WTC11 (cell line): ENCODE measurements around the gene PC. TPM values are rescaled to one million over a fixed set of nuclear protein-coding genes. Genes with fewer than 3 reads are reported as not detected.

Experiments
- ATAC-seq: fragments of 200-7000 bp; cut with Tn5 transposase; 2 replicates; pipeline ENCODE4 v1.10.0; 2021; ENCODE audit warnings: mild to moderate bottlenecking, moderate library complexity
- CTCF ChIA-PET: fragments of 300-600 bp; sonication (Branson Sonifier 250); formaldehyde crosslinking; loops from one replicate; lab custom pipeline; 2021; ENCODE audit warnings: antibody characterized with exemption; lab: Charles Lee
- POLR2A ChIA-PET: fragments of 350-600 bp; sonication (Branson Sonifier 250); formaldehyde crosslinking; loops from one replicate; lab custom pipeline; 2021; ENCODE audit warnings: antibody characterized with exemption; lab: Charles Lee
- DNase-seq: peaks from one replicate; pipeline ENCODE4 v3.0.0; 2021; ENCODE audit warnings: low spot score
- H3K27ac Mint-ChIP-seq: 2 replicates; pipeline ENCODE4 v1.8.0; 2021; ENCODE audit warnings: mixed read lengths
- H3K27me3 Mint-ChIP-seq: 2 replicates; pipeline ENCODE4 v1.8.0; 2021; ENCODE audit warnings: low read depth, mild to moderate bottlenecking, moderate library complexity, mixed read lengths
- H3K36me3 Mint-ChIP-seq: 2 replicates; pipeline ENCODE4 v1.8.0; 2021; ENCODE audit warnings: mixed read lengths
- H3K4me1 Mint-ChIP-seq: 2 replicates; pipeline ENCODE4 v1.8.0; 2022; ENCODE audit warnings: mixed read lengths
- H3K4me3 Mint-ChIP-seq: 2 replicates; pipeline ENCODE4 v1.8.0; 2021; ENCODE audit warnings: mild to moderate bottlenecking, moderate library complexity, mixed read lengths
- H3K9me3 Mint-ChIP-seq: 2 replicates; pipeline ENCODE4 v1.8.0; 2021; ENCODE audit warnings: mixed read lengths
- CBFB ChIP-seq: sonication (generic); formaldehyde crosslinking; IDR thresholded peaks from 2 replicates; pipeline ENCODE4 v1.8.1; 2022; ENCODE audit warnings: mild to moderate bottlenecking, low read depth, missing genetic modification reagents
- ELF4 ChIP-seq: sonication (generic); formaldehyde crosslinking; IDR thresholded peaks from 2 replicates; pipeline ENCODE4 v1.8.1; 2022; ENCODE audit warnings: low read depth, mild to moderate bottlenecking, moderate library complexity, missing genetic modification reagents
- EMX1 ChIP-seq: fragments of 250-450 bp; sonication (Bioruptor Pico); IDR thresholded peaks from 2 replicates; pipeline ENCODE4 v1.8.0; 2021; ENCODE audit warnings: mild to moderate bottlenecking
- IRF2 ChIP-seq: sonication (generic); formaldehyde crosslinking; IDR thresholded peaks from 2 replicates; pipeline ENCODE4 v1.8.0; 2022; ENCODE audit warnings: low read depth, missing genetic modification reagents, borderline replicate concordance
- SP1 ChIP-seq: sonication (generic); formaldehyde crosslinking; conservative IDR thresholded peaks from 2 replicates; pipeline ENCODE4 v1.8.1; 2022; ENCODE audit warnings: missing genetic modification reagents
- ZNF416 ChIP-seq: fragments of 250-450 bp; sonication (Bioruptor Pico); IDR thresholded peaks from 2 replicates; pipeline ENCODE4 v1.9.0; 2021; ENCODE audit warnings: mild to moderate bottlenecking, inconsistent platforms
- ZNF425 ChIP-seq: fragments of 250-450 bp; sonication (Bioruptor Pico); conservative IDR thresholded peaks from 2 replicates; pipeline ENCODE4 v1.9.0; 2021; ENCODE audit warnings: mild to moderate bottlenecking
- ZNF532 ChIP-seq: fragments of 250-450 bp; sonication (Bioruptor Pico); IDR thresholded peaks from 2 replicates; pipeline ENCODE4 v1.9.0; 2021; ENCODE audit warnings: mild to moderate bottlenecking, borderline replicate concordance
- total RNA-seq: library from RNA; stranded (reverse); gene quantifications from 3 replicates; pipeline ENCODE4 v1.2.3, GENCODE V29; 2021
- TF ChIP-seq, protein P1 (sequence below): sonication (generic); formaldehyde crosslinking; IDR thresholded peaks from 2 replicates; pipeline ENCODE4 v1.8.0; 2022; ENCODE audit warnings: missing genetic modification reagents

PC gene
- total RNA-seq, 1 experiment from 2014 or later = 27.2 TPM

GRCh38 chr11:66879583-66879982 lies 78.6 kb downstream of the PC start:
- Mint-ChIP-seq H3K27me3 (no peaks in the 10 kb centered on the region), H3K36me3 (no peaks in the 10 kb centered on the region), H3K4me3 (no peak overlapping the region), H3K4me1 (peaks cover 39% of the 10 kb centered on the region), H3K27ac (peak overlapping the region; percentile 69), H3K9me3 (no peaks in the 10 kb centered on the region)
- no peak for ATAC-seq
- ChIA-PET CTCF (interaction anchor here (1.3 to 3.7 kb wide), 6 partner anchors 12 to 202 kb away, joined by 3 to 28 read pairs (median 4); partner anchors contain the start of genes C11orf86 and RBM4B), POLR2A (no interaction called here)
- no peak for DNase-seq
- TF ChIP-seq, protein P1, sequence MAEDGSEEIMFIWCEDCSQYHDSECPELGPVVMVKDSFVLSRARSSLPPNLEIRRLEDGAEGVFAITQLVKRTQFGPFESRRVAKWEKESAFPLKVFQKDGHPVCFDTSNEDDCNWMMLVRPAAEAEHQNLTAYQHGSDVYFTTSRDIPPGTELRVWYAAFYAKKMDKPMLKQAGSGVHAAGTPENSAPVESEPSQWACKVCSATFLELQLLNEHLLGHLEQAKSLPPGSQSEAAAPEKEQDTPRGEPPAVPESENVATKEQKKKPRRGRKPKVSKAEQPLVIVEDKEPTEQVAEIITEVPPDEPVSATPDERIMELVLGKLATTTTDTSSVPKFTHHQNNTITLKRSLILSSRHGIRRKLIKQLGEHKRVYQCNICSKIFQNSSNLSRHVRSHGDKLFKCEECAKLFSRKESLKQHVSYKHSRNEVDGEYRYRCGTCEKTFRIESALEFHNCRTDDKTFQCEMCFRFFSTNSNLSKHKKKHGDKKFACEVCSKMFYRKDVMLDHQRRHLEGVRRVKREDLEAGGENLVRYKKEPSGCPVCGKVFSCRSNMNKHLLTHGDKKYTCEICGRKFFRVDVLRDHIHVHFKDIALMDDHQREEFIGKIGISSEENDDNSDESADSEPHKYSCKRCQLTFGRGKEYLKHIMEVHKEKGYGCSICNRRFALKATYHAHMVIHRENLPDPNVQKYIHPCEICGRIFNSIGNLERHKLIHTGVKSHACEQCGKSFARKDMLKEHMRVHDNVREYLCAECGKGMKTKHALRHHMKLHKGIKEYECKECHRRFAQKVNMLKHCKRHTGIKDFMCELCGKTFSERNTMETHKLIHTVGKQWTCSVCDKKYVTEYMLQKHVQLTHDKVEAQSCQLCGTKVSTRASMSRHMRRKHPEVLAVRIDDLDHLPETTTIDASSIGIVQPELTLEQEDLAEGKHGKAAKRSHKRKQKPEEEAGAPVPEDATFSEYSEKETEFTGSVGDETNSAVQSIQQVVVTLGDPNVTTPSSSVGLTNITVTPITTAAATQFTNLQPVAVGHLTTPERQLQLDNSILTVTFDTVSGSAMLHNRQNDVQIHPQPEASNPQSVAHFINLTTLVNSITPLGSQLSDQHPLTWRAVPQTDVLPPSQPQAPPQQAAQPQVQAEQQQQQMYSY (CRISPR knock-in tag) = 0 out of 2 replicates have a peak, but pooled peaks have one; percentile 26
- no peak for TF ChIP-seq EMX1 (CRISPR knock-in tag)

DNA sequence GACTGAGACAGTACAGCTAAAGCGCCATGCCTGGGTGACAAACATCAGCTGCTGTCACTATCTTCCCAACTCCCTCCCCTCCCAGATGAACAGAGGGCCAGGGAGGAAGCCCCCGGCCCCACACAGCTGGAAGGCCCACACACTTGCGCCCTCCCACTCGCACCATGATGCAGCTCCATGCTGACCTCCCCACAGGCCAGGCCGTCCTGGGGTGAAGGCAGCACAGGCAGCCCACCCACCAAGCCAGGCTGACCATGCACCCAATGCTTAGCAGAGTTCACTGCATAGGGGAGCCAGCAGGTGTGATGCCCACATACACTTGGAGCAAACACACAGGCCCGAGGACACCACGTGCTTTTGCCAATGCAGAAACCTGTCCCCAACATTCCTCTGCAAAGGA lies 79.2 kb downstream of the PC start:
- POLR2A ChIA-PET = interaction anchor here (0.7 kb wide), 1 partner anchor 36 kb away, joined by 3 read pairs; no protein-coding TSS in a partner anchor
- peaks cover 39% of the 10 kb centered on the region for H3K4me1 Mint-ChIP-seq
- no peak for DNase-seq

More for the DNA sequence above, 79.2 kb downstream of the PC start:
- Mint-ChIP-seq H3K36me3 (no peaks in the 10 kb centered on the region), H3K27me3 (no peaks in the 10 kb centered on the region), H3K4me3 (no peak overlapping the region), H3K27ac (no peak overlapping the region), H3K9me3 (no peaks in the 10 kb centered on the region)
- no peak for TF ChIP-seq IRF2
- no peak for TF ChIP-seq CBFB
- TF ChIP-seq SP1 (CRISPR knock-in tag) = no peak
- no peak for TF ChIP-seq ZNF416
- TF ChIP-seq ZNF532 (CRISPR knock-in tag) = no peak
- TF ChIP-seq ELF4 (CRISPR knock-in tag) = no peak
- TF ChIP-seq ZNF425 = no peak
- no peak for ATAC-seq
- CTCF ChIA-PET = interaction anchor here (1.3 to 3.7 kb wide), 6 partner anchors 12 to 201 kb away, joined by 3 to 28 read pairs (median 4); partner anchors contain the start of genes C11orf86 and RBM4B
